GM23338 (cell line): ENCODE data around the gene TSPOAP1. TPM values are rescaled to one million over a fixed set of nuclear protein-coding genes. Genes with fewer than 3 reads are reported as not detected.

ENCODE experiments used
- ATAC-seq: fragments of 200-7000 bp; cut with Tn5 transposase; 3 replicates; pipeline ENCODE4 v1.9.1; 2020
- DNase-seq: peaks from one replicate; pipeline ENCODE4 v3.0.0-alpha.2; 2015; ENCODE audit warnings: low spot score
- H2AFZ ChIP-seq: fragments of 200-600 bp; sonication (generic); 2 replicates; pipeline ENCODE4 v1.8.0; 2016; ENCODE audit warnings: antibody characterized with exemption, mild to moderate bottlenecking, moderate library complexity
- H3F3A ChIP-seq: fragments of 200-600 bp; sonication (generic); replicated peaks from 2 replicates; pipeline ENCODE4 v1.8.0; 2017; ENCODE audit warnings: antibody characterized with exemption, mixed run types, low read depth
- H3K27ac ChIP-seq: fragments of 200-600 bp; sonication (generic); 2 replicates; pipeline ENCODE4 v1.6.1; 2016; ENCODE audit warnings: low read depth
- H3K27me3 ChIP-seq: fragments of 200-600 bp; sonication (generic); 2 replicates; pipeline ENCODE4 v1.8.0; 2016; ENCODE audit warnings: mild to moderate bottlenecking, mixed run types, moderate library complexity; ENCODE audit not compliant: insufficient read depth
- H3K36me3 ChIP-seq: fragments of 200-600 bp; sonication (generic); 2 replicates; pipeline ENCODE4 v1.8.0; 2016; ENCODE audit warnings: mild to moderate bottlenecking; ENCODE audit not compliant: insufficient read depth
- H3K4me1 ChIP-seq: fragments of 200-600 bp; sonication (generic); 2 replicates; pipeline ENCODE4 v1.8.0; 2016; ENCODE audit warnings: mild to moderate bottlenecking, moderate library complexity; ENCODE audit not compliant: insufficient read depth
- H3K4me2 ChIP-seq: fragments of 200-600 bp; sonication (generic); 2 replicates; pipeline ENCODE4 v1.7.1; 2017; ENCODE audit warnings: mixed run types
- H3K4me3 ChIP-seq: fragments of 200-600 bp; sonication (generic); 2 replicates; pipeline ENCODE4 v1.6.1; 2016; ENCODE audit warnings: mixed run types
- H3K79me2 ChIP-seq: fragments of 200-600 bp; sonication (generic); replicated peaks from 2 replicates; pipeline ENCODE4 v1.8.0; 2017; ENCODE audit warnings: mild to moderate bottlenecking; ENCODE audit not compliant: insufficient read depth
- H3K9me2 ChIP-seq: fragments of 200-600 bp; sonication (generic); 2 replicates; pipeline ENCODE4 v1.8.0; 2017; ENCODE audit not compliant: insufficient read depth
- H4K20me1 ChIP-seq: fragments of 200-600 bp; sonication (generic); replicated peaks from 2 replicates; pipeline ENCODE4 v1.8.0; 2017; ENCODE audit warnings: mild to moderate bottlenecking; ENCODE audit not compliant: insufficient read depth
- H3K27ac Mint-ChIP-seq: 2 replicates; pipeline ENCODE4 v1.8.0; 2020; ENCODE audit warnings: inconsistent platforms, mild to moderate bottlenecking, moderate library complexity, mixed read lengths
- H3K27me3 Mint-ChIP-seq: 3 replicates; pipeline ENCODE4 v1.8.0; 2022; ENCODE audit warnings: low read depth, mild to moderate bottlenecking, moderate library complexity, mixed read lengths, inconsistent platforms; ENCODE audit not compliant: insufficient read depth, poor library complexity
- H3K36me3 Mint-ChIP-seq: 3 replicates; pipeline ENCODE4 v1.8.0; 2021; ENCODE audit warnings: low read depth, mild to moderate bottlenecking, inconsistent platforms, moderate library complexity, mixed read lengths
- H3K4me1 Mint-ChIP-seq: 3 replicates; pipeline ENCODE4 v1.8.0; 2020; ENCODE audit warnings: mild to moderate bottlenecking, inconsistent platforms, mixed read lengths
- H3K4me3 Mint-ChIP-seq: 3 replicates; pipeline ENCODE4 v1.8.0; 2021; ENCODE audit warnings: moderate library complexity, mild to moderate bottlenecking, inconsistent platforms, mixed read lengths
- H3K9me3 Mint-ChIP-seq: 3 replicates; pipeline ENCODE4 v1.8.0; 2020; ENCODE audit warnings: moderate library complexity, mild to moderate bottlenecking, inconsistent platforms, mixed read lengths
- CREB1 ChIP-seq: fragments of 250-450 bp; sonication (Bioruptor Pico); IDR thresholded peaks from 2 replicates; pipeline ENCODE4 v1.5.0; 2020; ENCODE audit warnings: low read depth, mild to moderate bottlenecking, moderate library complexity
- CTCF ChIP-seq, 2 experiments: fragments of 200-600 bp in 1 of 2; sonication (generic) in 1 of 2; conservative IDR thresholded peaks; 2 replicates each; pipeline versions ENCODE4 v1.5.1 to v1.6.1; 2016 to 2017; ENCODE audit warnings: antibody characterized with exemption in 2 of 2, low read depth in 2 of 2, mild to moderate bottlenecking in 2 of 2, moderate library complexity in 1 of 2
- ETS1 ChIP-seq: IDR thresholded peaks from 2 replicates; pipeline ENCODE4 v1.6.1; 2016; ENCODE audit warnings: antibody characterized with exemption
- EZH2 ChIP-seq: fragments of 200-600 bp; sonication (generic); IDR thresholded peaks from one replicate; pipeline ENCODE4 v1.8.0; 2017; ENCODE audit warnings: antibody characterized with exemption, mild to moderate bottlenecking, low read depth; ENCODE audit not compliant: unreplicated experiment
- EZH2phosphoT487 ChIP-seq: fragments of 200-600 bp; sonication (generic); IDR thresholded peaks from one replicate; pipeline ENCODE4 v1.8.1; 2018; ENCODE audit warnings: antibody characterized with exemption; ENCODE audit not compliant: unreplicated experiment
- NANOG ChIP-seq: IDR thresholded peaks from 2 replicates; pipeline ENCODE4 v1.6.1; 2016; ENCODE audit warnings: antibody characterized with exemption, borderline replicate concordance
- POLR2AphosphoS5 ChIP-seq: IDR thresholded peaks from 2 replicates; pipeline ENCODE4 v1.6.1; 2016; ENCODE audit warnings: antibody characterized with exemption, low read depth
- REST ChIP-seq: IDR thresholded peaks from one replicate; pipeline ENCODE4 v1.6.1; 2018; ENCODE audit warnings: antibody characterized with exemption; ENCODE audit not compliant: unreplicated experiment
- STAT1 ChIP-seq: IDR thresholded peaks from one replicate; pipeline ENCODE4 v1.6.1; 2016; ENCODE audit warnings: antibody characterized with exemption; ENCODE audit not compliant: unreplicated experiment
- ZNF114 ChIP-seq: fragments of 250-450 bp; sonication (Bioruptor Pico); IDR thresholded peaks from 2 replicates; pipeline ENCODE4 v1.5.0; 2020; ENCODE audit warnings: mild to moderate bottlenecking, moderate library complexity
- polyA plus RNA-seq: library from polyadenylated mRNA; unstranded; fragments of >200 nt; fragmentation: Nextera tagmentation; extraction: Ambion mirVana; gene quantifications from 2 replicates; pipeline ENCODE4 v1.2.1, GENCODE V29; 2016
- total RNA-seq: library from RNA; depleted of rRNA; stranded (reverse); fragments of >200 nt; shearing (Covaris generic); gene quantifications from 2 replicates; pipeline ENCODE4 v1.2.3, GENCODE V29; 2014

TSPOAP1 gene
- total and polyA plus RNA-seq, 2 experiments from 2014 or later: 7.3 to 11.8 TPM

- no peak for TF ChIP-seq REST
These were observed 5.2 kb upstream of the TSPOAP1 start (continued) for GRCh38 chr17:58333736-58334207.

- Histone ChIP-seq H3K4me2 (no peak overlapping the region), H3K4me3 (no peak overlapping the region), H4K20me1 (no peaks in the 10 kb centered on the region), H3F3A (peaks cover 3% of the 10 kb centered on the region; the same call in 1 of the 2 replicates), H3K27me3 (no peaks in the 10 kb centered on the region), H3K4me1 (peaks cover 42% of the 10 kb centered on the region), H2AFZ (no peak overlapping the region), H3K36me3 (no peaks in the 10 kb centered on the region), H3K27ac (no peak overlapping the region), H3K9me2 (0 out of 2 replicates have a peak, but pooled peaks cover 8% of the 10 kb centered on the region), H3K79me2 (no peaks in the 10 kb centered on the region)
- no peaks in the 10 kb centered on the region for H3K9me3 Mint-ChIP-seq
- H3K27me3 Mint-ChIP-seq: peaks cover 32% of the 10 kb centered on the region
- peaks cover 67% of the 10 kb centered on the region for H3K4me1 Mint-ChIP-seq
- H3K27ac Mint-ChIP-seq: no peak overlapping the region
- H3K4me3 Mint-ChIP-seq: no peak overlapping the region
- H3K36me3 Mint-ChIP-seq: no peaks in the 10 kb centered on the region
- DNase-seq: no peak
- ATAC-seq: no peak
- TF ChIP-seq POLR2AphosphoS5: no peak
- no peak for TF ChIP-seq REST
- TF ChIP-seq NANOG: no peak
- no peak for TF ChIP-seq ZNF114 (CRISPR knock-in tag)
- no peak for TF ChIP-seq CREB1
- TF ChIP-seq ETS1: no peak
- TF ChIP-seq EZH2phosphoT487: no peak
- TF ChIP-seq CTCF (conservative IDR thresholded peaks at IDR 0.05; ENCODE audit: low read depth in 2 of 2): no peak
- no peak for TF ChIP-seq EZH2
- no peak for TF ChIP-seq STAT1
These were observed 4.5 kb upstream of the TSPOAP1 start for GRCh38 chr17:58332778-58333735.
